ENCODE data around the gene NTF4. TPM values are rescaled to one million over a fixed set of nuclear protein-coding genes. Genes with fewer than 3 reads are reported as not detected.
A peak's percentile ranks its signal among the peaks of the same experiment; 100 is the strongest.

NTF4 gene
- total RNA-seq, 3 donors from 2014 or later = 3.9 to 6.4 TPM; not detected in 1

GRCh38 chr19:49086296-49086695 is 21.7 kb upstream of the NTF4 start:
- Histone ChIP-seq H3K36me3 (no peaks in the 10 kb centered on the region), H3K9me3 (no peaks in the 10 kb centered on the region), H3K27ac (peak overlapping the region in 1 of 2 donors; percentile 89), H3K4me1 (peaks cover 7 to 9% of the 10 kb centered on the region in 2 donors), H3K27me3 (no peaks in the 10 kb centered on the region), H3K4me3 (peak overlapping the region; percentile 86 to 94 (median 88))
- TF ChIP-seq POLR2A (IDR thresholded peaks at IDR 0.05) (no peak), POLR2AphosphoS5 (IDR thresholded peaks at IDR 0.05) (no peak), CTCF (IDR thresholded peaks at IDR 0.05) (no peak)
- DNase-seq (ENCODE audit: low spot score in 2 of 2) = no peak
- intact Hi-C loops (cut with DNase I; ENCODE audit: low total_unique reads) = no loop called here

GRCh38 chr19:49085868-49086232 is 21.2 kb upstream of the NTF4 start:
- Histone ChIP-seq H3K27me3 (no peaks in the 10 kb centered on the region), H3K27ac (peak overlapping the region; percentile 89 to 93), H3K4me1 (peaks cover 7 to 9% of the 10 kb centered on the region in 2 donors), H3K9me3 (no peaks in the 10 kb centered on the region), H3K36me3 (no peaks in the 10 kb centered on the region), H3K4me3 (peak overlapping the region; percentile 86 to 94 (median 88))
- TF ChIP-seq CTCF (IDR thresholded peaks at IDR 0.05) (no peak), POLR2AphosphoS5 (IDR thresholded peaks at IDR 0.05) (no peak), POLR2A (IDR thresholded peaks at IDR 0.05) (no peak)
- no peak for DNase-seq (ENCODE audit: low spot score in 2 of 2)
- intact Hi-C loops (cut with DNase I; ENCODE audit: low total_unique reads) = no loop called here

DNA sequence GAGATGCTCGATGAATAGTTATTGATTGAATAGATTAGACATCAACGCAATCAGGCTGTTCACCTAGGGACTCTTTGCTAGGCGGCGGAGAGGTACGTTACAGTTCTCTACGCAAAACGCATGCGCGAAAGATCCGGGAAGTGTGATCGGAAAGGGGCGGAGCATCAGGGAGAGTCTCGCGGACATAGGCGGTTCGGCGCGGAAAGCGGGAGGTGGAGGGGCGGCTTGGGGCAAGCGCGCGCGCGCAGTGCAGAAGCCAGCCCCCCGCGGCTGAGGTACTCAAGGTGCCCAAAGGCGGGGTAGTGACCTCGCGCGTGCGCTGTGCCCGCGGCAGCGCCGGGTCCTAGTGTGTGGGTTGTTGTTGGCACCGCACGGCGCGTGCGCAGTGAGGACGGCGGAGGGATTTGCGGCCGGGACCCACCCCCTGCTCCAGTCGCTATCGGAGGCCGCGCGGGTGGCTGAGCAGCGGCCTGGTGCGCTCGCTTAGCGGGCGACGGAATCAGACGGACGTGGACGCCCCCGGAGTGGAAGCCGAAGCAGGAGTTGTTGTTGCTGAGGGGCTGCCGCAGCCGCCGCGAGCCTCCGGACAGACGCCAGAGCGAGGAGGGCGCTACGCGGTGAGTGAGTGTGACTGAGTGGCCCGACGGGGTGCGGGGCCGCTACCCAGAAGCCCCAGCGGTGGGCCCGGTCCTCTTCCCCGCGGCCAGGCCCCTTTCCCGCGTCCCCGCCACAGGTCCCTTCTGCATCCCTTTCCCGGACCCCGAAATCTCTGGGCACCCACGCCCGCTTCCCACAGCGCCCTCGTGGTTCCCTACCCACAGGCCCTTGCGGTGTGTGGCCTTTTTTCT is 20.6 kb upstream of the NTF4 start, which contains the start of gene SNRNP70:
TSS of gene SNRNP70 (plus strand) at position 432 of the 848 bp plus-strand sequence. CDS start 964 bp downstream, outside the sequence.
- Histone ChIP-seq H3K27me3 (no peaks in the 10 kb centered on the region), H3K27ac (peak within 1 kb of the TSS; percentile 89 to 93), H3K36me3 (no peaks in the 10 kb centered on the region), H3K4me1 (peaks cover 7 to 9% of the 10 kb centered on the region in 2 donors), H3K9me3 (no peaks in the 10 kb centered on the region), H3K4me3 (peak within 1 kb of the TSS; percentile 86 to 94 (median 88))
- intact Hi-C loops (cut with DNase I; ENCODE audit: low total_unique reads) = no loop called here
- peak in 1 of 3 donors; percentile 15 for TF ChIP-seq CTCF (IDR thresholded peaks at IDR 0.05)
- TF ChIP-seq POLR2AphosphoS5 (IDR thresholded peaks at IDR 0.05) = peak; percentile 83 to 92 (median 85)
- TF ChIP-seq POLR2A (IDR thresholded peaks at IDR 0.05) = peak; percentile 96
- peak; percentile 98 to 99 for DNase-seq (ENCODE audit: low spot score in 2 of 2)

GRCh38 chr19:49084206-49085019 is 19.8 kb upstream of the NTF4 start:
- H3K27ac ChIP-seq = peak overlapping the region; percentile 89 to 93
- peaks cover 7 to 9% of the 10 kb centered on the region in 2 donors for H3K4me1 ChIP-seq
- no peaks in the 10 kb centered on the region for H3K36me3 ChIP-seq
- TF ChIP-seq POLR2A (IDR thresholded peaks at IDR 0.05) (no peak), POLR2AphosphoS5 (IDR thresholded peaks at IDR 0.05) (no peak), CTCF (IDR thresholded peaks at IDR 0.05) (no peak)
- H3K27me3 ChIP-seq = no peaks in the 10 kb centered on the region
- H3K4me3 ChIP-seq = peak overlapping the region; percentile 86 to 94 (median 88)
- no peaks in the 10 kb centered on the region for H3K9me3 ChIP-seq
- DNase-seq (ENCODE audit: low spot score in 2 of 2) = no peak
- intact Hi-C loops (cut with DNase I; ENCODE audit: low total_unique reads) = no loop called here

Data from breast epithelium (tissue), 4 donors.